Keratinocyte (primary cell): ENCODE results near the gene MICAL2.

Experiments used
- EZH2 ChIP-seq: IDR thresholded peaks from one replicate; pipeline ENCODE4 v1.6.1; 2012; ENCODE audit warnings: inconsistent platforms, mild to moderate bottlenecking, low read length, moderate library complexity
- TF ChIP-seq, protein P1 (sequence below), 3 experiments: IDR thresholded peaks in 1 of 3; conservative IDR thresholded peaks in 1 of 3; optimal IDR thresholded peaks in 1 of 3; 2 replicates in 2 of 3; 3 replicates in 1 of 3; pipeline versions ENCODE3 to v1.5.1; 2011; ENCODE audit warnings: low read length in 3 of 3, mild to moderate bottlenecking in 3 of 3, moderate library complexity in 2 of 3, control low read depth in 1 of 3, inconsistent platforms in 1 of 3; ENCODE audit not compliant: insufficient read depth in 2 of 3; ENCODE audit errors: extremely low read depth in 1 of 3

DNA sequence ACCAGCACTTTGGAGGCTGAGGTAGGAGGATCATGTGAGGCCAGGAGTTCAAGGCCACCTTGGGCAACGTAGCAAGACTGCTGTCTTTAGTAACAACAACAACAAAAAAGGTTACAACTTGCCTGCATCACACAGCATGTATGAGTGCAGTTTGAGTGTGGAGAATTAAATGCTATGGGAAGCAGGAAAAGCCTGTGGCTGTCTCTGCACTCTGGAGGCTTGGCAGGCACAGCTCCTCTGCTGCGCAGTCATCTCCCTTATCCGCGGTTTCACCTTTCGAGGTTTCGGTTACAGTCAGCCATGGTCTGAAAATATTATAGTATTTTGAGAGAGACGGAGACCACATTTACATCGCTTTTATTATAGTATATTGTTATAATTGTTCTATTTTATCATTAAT lies 2.9 kb downstream of the MICAL2 start:
- TF ChIP-seq EZH2 = no peak
- TF ChIP-seq, protein P1, sequence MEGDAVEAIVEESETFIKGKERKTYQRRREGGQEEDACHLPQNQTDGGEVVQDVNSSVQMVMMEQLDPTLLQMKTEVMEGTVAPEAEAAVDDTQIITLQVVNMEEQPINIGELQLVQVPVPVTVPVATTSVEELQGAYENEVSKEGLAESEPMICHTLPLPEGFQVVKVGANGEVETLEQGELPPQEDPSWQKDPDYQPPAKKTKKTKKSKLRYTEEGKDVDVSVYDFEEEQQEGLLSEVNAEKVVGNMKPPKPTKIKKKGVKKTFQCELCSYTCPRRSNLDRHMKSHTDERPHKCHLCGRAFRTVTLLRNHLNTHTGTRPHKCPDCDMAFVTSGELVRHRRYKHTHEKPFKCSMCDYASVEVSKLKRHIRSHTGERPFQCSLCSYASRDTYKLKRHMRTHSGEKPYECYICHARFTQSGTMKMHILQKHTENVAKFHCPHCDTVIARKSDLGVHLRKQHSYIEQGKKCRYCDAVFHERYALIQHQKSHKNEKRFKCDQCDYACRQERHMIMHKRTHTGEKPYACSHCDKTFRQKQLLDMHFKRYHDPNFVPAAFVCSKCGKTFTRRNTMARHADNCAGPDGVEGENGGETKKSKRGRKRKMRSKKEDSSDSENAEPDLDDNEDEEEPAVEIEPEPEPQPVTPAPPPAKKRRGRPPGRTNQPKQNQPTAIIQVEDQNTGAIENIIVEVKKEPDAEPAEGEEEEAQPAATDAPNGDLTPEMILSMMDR (optimal IDR thresholded peaks at IDR 0.05 in 1 of 3, IDR thresholded peaks at IDR 0.05 in 1 of 3, conservative IDR thresholded peaks at IDR 0.05 in 1 of 3; ENCODE audit: extremely low read depth in 1 of 3, insufficient read depth in 2 of 3, low read length in 3 of 3) = no peak
